Calu3 (cell line): ENCODE data around the gene ATP6V0E1. TPM values are rescaled to one million over a fixed set of nuclear protein-coding genes. Genes with fewer than 3 reads are reported as not detected.

Experiments
- BruUV-seq: library from RNA; stranded (reverse); fragments of 400-500 nt; replicated peaks from 2 replicates; lab custom pipeline; 2021; lab: Mats Ljungman, UMichigan
- CTCF ChIA-PET: fragments of 300-600 bp; sonication (Branson Sonifier 250); formaldehyde crosslinking; loops from one replicate; lab custom pipeline; 2022; ENCODE audit warnings: antibody characterized with exemption; lab: Charles Lee
- DNase-seq: peaks from one replicate; pipeline ENCODE4 v3.0.0; 2022
- H3K27ac Mint-ChIP-seq: one replicate; pipeline ENCODE4 v1.8.0; 2022; ENCODE audit warnings: mixed read lengths; ENCODE audit not compliant: unreplicated experiment
- H3K27me3 Mint-ChIP-seq: one replicate; pipeline ENCODE4 v1.8.0; 2022; ENCODE audit warnings: mixed read lengths; ENCODE audit not compliant: unreplicated experiment
- H3K36me3 Mint-ChIP-seq: one replicate; pipeline ENCODE4 v1.8.0; 2022; ENCODE audit warnings: mild to moderate bottlenecking, moderate library complexity, mixed read lengths; ENCODE audit not compliant: insufficient read depth, unreplicated experiment
- H3K4me1 Mint-ChIP-seq: one replicate; pipeline ENCODE4 v1.8.0; 2022; ENCODE audit warnings: mild to moderate bottlenecking, low read depth, mixed read lengths; ENCODE audit not compliant: unreplicated experiment
- H3K4me3 Mint-ChIP-seq: one replicate; pipeline ENCODE4 v1.8.0; 2022; ENCODE audit warnings: mild to moderate bottlenecking, low read depth, moderate library complexity, mixed read lengths; ENCODE audit not compliant: unreplicated experiment
- H3K9me3 Mint-ChIP-seq: one replicate; pipeline ENCODE4 v1.8.0; 2022; ENCODE audit warnings: low read depth, mixed read lengths; ENCODE audit not compliant: unreplicated experiment
- intact Hi-C: fragments of 100-400 bp; cut with micrococcal nuclease; formaldehyde crosslinking; loops from one replicate; pipeline ENCODE4 v1.10.0; 2022; ENCODE audit not compliant: unreplicated experiment
- total RNA-seq: library from RNA; stranded (reverse); gene quantifications from 2 replicates; pipeline ENCODE4 v1.2.3, GENCODE V29; 2022
- TF ChIP-seq, protein P1 (sequence below): fragments of 200-600 bp; IDR thresholded peaks from one replicate; pipeline ENCODE4 v1.8.0; 2022; ENCODE audit warnings: antibody characterized with exemption; ENCODE audit not compliant: unreplicated experiment

The ATP6V0E1 gene
- total RNA-seq, 1 experiment from 2014 or later: 261 TPM

- peak; percentile 100 for DNase-seq
- intact Hi-C loops: loop anchor here (1.0 to 2.0 kb wide), 3 partner anchors 38 to 87 kb away; partner anchors contain the start of gene BNIP1
- H3K27me3 Mint-ChIP-seq: no peaks in the 10 kb centered on the region
- H3K9me3 Mint-ChIP-seq: no peaks in the 10 kb centered on the region
- peaks cover 31% of the 10 kb centered on the region for H3K36me3 Mint-ChIP-seq
- BruUV-seq: TSS peak; percentile 47
- CTCF ChIA-PET: interaction anchor here (0.6 to 1.7 kb wide), 11 partner anchors 22 to 522 kb away, joined by 3 to 25 read pairs (median 5); partner anchors contain the start of genes ATP6V0E1 and BNIP1
- peaks cover 23% of the 10 kb centered on the region for H3K4me1 Mint-ChIP-seq
- peak overlapping the region; percentile 87 for H3K27ac Mint-ChIP-seq
- TF ChIP-seq, protein P1, sequence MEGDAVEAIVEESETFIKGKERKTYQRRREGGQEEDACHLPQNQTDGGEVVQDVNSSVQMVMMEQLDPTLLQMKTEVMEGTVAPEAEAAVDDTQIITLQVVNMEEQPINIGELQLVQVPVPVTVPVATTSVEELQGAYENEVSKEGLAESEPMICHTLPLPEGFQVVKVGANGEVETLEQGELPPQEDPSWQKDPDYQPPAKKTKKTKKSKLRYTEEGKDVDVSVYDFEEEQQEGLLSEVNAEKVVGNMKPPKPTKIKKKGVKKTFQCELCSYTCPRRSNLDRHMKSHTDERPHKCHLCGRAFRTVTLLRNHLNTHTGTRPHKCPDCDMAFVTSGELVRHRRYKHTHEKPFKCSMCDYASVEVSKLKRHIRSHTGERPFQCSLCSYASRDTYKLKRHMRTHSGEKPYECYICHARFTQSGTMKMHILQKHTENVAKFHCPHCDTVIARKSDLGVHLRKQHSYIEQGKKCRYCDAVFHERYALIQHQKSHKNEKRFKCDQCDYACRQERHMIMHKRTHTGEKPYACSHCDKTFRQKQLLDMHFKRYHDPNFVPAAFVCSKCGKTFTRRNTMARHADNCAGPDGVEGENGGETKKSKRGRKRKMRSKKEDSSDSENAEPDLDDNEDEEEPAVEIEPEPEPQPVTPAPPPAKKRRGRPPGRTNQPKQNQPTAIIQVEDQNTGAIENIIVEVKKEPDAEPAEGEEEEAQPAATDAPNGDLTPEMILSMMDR: no peak
- peak overlapping the region; percentile 98 for H3K4me3 Mint-ChIP-seq
Measured at GRCh38 chr5:173057062-173057924, 73.7 kb downstream of the ATP6V0E1 start.

DNA sequence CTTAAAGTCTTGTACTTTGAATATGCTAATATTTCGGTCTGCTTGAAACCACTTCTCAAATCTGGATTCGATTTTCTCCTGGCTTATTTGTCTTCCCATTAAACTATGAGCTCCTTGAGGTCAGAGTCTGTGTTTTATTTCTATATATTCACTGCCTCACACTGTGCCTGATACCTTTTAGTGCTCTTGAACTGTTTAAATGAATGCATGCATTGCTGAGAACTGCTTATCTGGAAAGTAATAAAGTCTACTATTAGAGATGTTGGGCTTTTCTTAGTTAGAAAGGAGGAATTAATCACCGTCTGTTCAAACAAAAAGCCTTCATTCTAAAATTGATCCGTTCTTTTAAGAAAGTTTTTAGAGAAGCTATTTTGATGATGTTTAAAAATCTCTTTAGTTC lies 78.6 kb downstream of the ATP6V0E1 start:
- Mint-ChIP-seq H3K4me1 (peaks cover 11% of the 10 kb centered on the region), H3K4me3 (no peak overlapping the region), H3K9me3 (no peaks in the 10 kb centered on the region), H3K36me3 (peaks cover 13% of the 10 kb centered on the region), H3K27me3 (no peaks in the 10 kb centered on the region), H3K27ac (no peak overlapping the region)
- intact Hi-C loops: no loop called here
- CTCF ChIA-PET: no interaction called here
- TF ChIP-seq, protein P1: no peak
- DNase-seq: no peak
- no TSS peak for BruUV-seq

DNA sequence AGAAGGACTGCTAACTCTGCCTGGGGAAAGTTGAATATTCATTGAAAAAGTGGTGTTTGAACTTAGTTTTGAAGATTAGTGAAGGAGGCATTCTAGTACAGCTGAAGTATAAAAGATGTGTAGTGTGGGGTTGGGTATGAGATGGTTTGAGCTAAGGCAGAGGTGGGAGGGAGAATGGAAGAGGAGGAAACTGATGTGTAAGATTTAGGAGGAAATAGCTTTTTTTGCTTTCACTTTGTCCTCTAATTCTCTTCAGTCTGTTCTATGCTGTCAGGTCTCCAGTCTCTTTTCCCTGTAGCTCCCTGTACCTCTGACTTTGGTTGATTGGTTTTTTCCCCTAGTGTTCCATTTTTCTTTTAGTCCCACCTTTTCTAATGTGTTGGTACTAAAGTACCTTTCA lies 81.6 kb downstream of the ATP6V0E1 start:
- Mint-ChIP-seq H3K36me3 (no peaks in the 10 kb centered on the region), H3K9me3 (no peaks in the 10 kb centered on the region), H3K4me1 (peaks cover 11% of the 10 kb centered on the region), H3K4me3 (no peak overlapping the region), H3K27me3 (no peaks in the 10 kb centered on the region), H3K27ac (no peak overlapping the region)
- CTCF ChIA-PET: interaction anchor here (0.7 to 1.9 kb wide), 4 partner anchors 14 to 204 kb away, joined by 3 to 6 read pairs (median 4); no protein-coding TSS in a partner anchor
- DNase-seq: no peak
- intact Hi-C loops: no loop called here
- TF ChIP-seq, protein P1: no peak
- BruUV-seq: no TSS peak

- CTCF ChIA-PET: no interaction called here
- Mint-ChIP-seq H3K27me3 (no peaks in the 10 kb centered on the region), H3K4me3 (no peak overlapping the region), H3K9me3 (no peaks in the 10 kb centered on the region), H3K4me1 (peaks cover 10% of the 10 kb centered on the region), H3K36me3 (no peaks in the 10 kb centered on the region), H3K27ac (no peak overlapping the region)
- TF ChIP-seq, protein P1: no peak
- intact Hi-C loops: no loop called here
- no peak for DNase-seq
- BruUV-seq: no TSS peak
Measured at GRCh38 chr5:173069671-173070070, 86.1 kb downstream of the ATP6V0E1 start.
